Urothelium cell line (cell line): ENCODE measurements around the gene GALNT12.

Experiments
- DNase-seq: peaks from one replicate; pipeline ENCODE4 v3.0.0; 2011; ENCODE audit warnings: low spot score, mixed read lengths
- FAIRE-seq: peaks from 2 replicates; lab custom pipeline; 2011; peaks lifted over from hg19 to GRCh38; lab: Jason Lieb, UNC

GALNT12 gene, protein sequence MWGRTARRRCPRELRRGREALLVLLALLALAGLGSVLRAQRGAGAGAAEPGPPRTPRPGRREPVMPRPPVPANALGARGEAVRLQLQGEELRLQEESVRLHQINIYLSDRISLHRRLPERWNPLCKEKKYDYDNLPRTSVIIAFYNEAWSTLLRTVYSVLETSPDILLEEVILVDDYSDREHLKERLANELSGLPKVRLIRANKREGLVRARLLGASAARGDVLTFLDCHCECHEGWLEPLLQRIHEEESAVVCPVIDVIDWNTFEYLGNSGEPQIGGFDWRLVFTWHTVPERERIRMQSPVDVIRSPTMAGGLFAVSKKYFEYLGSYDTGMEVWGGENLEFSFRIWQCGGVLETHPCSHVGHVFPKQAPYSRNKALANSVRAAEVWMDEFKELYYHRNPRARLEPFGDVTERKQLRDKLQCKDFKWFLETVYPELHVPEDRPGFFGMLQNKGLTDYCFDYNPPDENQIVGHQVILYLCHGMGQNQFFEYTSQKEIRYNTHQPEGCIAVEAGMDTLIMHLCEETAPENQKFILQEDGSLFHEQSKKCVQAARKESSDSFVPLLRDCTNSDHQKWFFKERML

DNA sequence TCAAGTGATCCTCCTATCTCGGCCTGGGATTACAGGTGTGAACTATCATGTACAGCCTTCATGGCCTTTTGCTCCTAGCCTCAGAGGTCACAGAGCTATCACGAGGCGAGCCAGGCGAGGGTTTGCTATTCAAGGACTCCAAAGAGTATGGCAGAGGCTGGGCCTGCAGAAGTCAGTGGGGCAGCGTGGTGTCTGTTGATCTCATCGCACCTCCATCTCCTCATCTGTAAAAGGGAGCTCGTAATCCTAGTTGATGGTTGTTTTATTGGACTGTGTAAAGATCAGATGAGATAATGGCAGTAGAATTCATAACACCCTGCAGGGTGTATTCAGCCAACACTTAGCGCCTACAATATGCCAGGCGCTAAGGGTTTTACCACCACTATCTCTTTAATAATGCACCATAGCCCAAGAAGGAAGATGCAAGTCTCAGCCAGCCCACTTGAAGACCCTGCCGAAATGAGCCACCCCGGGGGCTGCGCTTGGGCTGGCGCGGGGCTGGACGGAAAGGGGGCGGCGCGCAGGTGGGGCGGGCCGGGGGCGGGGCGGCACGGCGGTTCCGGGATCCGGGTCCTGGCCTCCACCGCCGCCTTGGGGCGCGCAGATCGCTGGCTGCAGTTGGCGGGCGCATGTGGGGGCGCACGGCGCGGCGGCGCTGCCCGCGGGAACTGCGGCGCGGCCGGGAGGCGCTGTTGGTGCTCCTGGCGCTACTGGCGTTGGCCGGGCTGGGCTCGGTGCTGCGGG lies at the start of gene GALNT12:
Gene GALNT12, plus strand, starts transcription at position 601 of the 744 bp plus-strand sequence. Its CDS starts 29 bp downstream, at position 630.
- DNase-seq: peak; percentile 64
- FAIRE-seq: peak; percentile 65

DNA sequence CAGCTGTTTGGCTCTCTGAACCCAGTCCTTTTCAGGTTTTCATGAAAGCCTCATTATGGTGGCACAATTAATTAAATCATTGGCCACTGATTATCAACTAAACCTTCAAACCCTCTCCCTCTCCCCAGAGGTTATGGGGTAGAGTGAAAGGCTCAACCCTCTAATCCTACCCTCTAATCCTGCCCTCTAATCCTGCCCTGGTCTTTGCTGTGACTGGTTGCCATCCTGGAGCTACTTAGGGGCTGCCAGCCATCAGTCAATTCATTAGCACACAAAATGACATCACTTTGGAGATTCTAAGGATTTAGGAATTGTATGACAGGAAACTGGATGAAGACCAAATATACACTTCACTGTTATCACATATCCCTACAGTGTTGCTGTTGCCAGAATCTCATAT lies 47.2 kb upstream of the GALNT12 start:
- no peak for FAIRE-seq
- no peak for DNase-seq

GRCh38 chr9:98763986-98764745 lies 43.3 kb upstream of the GALNT12 start:
- DNase-seq (no peak), FAIRE-seq (no peak)

DNA sequence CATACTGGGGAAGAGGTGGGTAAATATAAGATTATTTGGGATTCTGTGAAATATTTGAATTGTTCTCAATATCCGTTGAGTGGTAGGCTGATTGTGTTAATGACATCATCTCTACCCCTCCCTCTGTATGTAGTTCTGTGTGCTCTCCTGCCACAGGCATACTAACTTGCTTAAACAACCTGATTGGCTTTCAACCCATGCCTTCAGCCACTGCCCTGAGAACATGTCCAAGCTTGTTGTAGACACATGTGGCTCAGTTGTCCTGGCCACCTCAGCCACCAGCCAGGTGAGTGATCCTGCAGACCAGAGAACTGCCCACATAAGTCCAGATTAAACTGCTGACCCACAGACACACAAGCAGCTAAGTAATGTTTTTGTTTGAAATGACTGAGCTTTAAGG lies 42.2 kb upstream of the GALNT12 start:
- no peak for FAIRE-seq
- no peak for DNase-seq

DNA sequence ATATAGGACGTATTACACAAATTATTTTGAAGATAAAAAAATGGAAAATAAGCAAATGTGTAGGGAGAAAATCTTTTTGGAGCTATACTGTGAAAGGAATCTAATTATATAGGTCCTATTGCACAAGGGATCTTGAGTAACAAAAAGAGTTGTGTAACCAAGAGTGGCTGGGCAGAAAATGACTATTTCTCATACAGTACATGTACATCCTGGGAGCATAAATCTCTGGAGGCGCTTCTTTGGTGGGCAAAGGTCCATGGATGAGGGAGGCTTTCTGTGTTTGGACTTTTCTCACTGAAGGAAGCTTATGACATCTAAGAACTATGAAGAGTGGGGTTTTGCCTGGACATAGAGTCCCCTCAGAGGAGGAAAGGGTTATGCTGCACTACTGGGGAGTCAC lies 40.9 kb upstream of the GALNT12 start:
- no peak for DNase-seq
- no peak for FAIRE-seq

DNA sequence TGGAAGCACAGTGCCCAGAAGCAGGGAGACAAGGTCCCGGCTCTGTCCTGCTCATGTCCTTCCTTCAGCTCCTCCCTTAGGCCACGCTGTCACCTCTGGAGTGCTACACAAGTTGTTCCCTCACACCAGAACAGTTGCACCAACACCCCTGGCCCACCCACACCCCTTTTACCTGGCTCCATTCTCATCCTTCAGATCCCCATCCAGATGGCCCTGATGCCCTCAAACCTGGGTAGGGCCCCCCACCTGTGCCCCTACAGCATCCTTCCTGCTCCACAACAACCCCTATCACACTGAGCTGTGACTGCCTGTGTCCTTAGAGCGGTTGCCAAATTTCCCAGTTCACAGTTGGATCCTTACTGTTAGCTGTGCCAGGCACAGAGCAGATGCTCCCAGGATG lies 40.3 kb upstream of the GALNT12 start:
- DNase-seq (no peak), FAIRE-seq (no peak)

- DNase-seq (no peak), FAIRE-seq (no peak)
These were observed 39.6 kb upstream of the GALNT12 start for GRCh38 chr9:98767915-98768314.

DNA sequence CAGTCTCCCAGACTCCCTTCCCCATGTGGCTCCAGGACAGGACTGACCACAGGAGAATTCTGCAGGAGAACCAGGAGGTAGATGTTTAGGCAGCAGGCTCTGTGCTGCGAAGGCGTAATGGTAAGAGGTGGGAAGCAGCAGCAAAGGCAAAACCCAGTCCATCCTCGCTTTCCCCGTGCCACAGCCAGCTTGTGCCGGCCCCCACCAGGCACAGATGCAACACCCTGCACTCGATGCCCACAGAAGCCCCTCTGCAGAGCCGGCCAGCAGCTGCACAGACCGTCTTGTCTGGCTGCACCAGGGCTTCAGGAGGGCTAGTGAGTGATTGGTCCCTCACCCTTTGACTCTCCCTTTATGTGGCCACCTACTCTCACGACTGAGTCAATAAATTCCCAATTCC lies 39.1 kb upstream of the GALNT12 start:
- FAIRE-seq (no peak), DNase-seq (no peak)

- no peak for FAIRE-seq
- no peak for DNase-seq
These were observed 36.8 kb upstream of the GALNT12 start for GRCh38 chr9:98770717-98771116.

DNA sequence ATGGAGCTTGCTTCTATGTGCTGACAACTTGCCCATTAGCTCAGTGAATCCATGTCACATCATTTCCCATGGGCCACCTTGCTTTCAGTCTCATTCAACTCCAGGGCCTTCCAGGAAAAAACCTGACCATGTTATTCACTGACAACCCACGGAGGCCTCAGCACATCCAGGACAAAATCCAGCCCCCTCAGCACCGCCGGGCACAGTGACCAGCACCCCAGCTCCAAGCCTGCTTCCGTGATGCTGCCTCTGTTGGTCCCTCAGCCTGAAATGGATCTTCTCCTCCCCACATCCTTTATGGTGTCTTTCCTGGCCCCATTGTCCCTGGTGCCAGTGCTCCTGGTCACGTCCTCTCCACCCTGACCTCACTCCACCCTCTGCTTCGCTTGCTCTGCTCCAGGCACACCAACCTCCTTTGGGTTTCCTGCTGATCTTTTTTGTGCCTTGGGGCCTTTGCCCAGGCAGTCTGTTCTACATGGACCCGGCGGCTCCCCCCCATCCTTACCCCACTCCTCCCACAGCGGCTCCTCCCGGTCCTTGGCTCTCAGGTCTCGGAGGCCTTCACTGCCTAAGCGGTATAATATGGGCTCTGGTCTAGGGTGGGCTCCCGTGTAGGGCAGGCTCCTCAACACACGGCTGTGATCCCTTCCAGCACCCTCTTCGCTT lies 36.1 kb upstream of the GALNT12 start:
- DNase-seq: no peak
- FAIRE-seq: no peak

GRCh38 chr9:98772364-98773155 lies 34.9 kb upstream of the GALNT12 start:
- no peak for FAIRE-seq
- DNase-seq: no peak

GRCh38 chr9:98773721-98774120 lies 33.7 kb upstream of the GALNT12 start:
- no peak for FAIRE-seq
- no peak for DNase-seq

DNA sequence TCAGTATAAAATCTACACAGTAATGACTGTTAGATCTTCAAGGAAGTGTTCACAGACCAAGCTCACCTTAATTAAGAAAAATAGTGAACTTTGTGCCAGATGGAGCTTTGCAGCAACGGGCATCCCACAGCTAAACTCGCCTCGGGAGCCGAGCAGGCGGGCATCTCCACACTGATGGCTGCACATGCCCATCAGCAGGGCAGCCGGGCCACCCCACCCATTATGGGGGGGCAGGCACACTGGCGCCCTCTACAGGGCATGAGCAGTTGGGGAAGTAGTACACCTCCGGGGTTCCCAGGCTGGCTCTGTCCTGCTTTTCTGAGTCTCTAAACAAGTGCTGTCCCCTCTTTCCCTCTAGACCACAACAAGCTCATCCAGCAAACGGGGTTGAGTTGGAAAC lies 32.7 kb upstream of the GALNT12 start:
- FAIRE-seq (no peak), DNase-seq (peak; percentile 65)

GRCh38 chr9:98775831-98776441 lies 31.5 kb upstream of the GALNT12 start:
- DNase-seq: peak; percentile 72
- no peak for FAIRE-seq

DNA sequence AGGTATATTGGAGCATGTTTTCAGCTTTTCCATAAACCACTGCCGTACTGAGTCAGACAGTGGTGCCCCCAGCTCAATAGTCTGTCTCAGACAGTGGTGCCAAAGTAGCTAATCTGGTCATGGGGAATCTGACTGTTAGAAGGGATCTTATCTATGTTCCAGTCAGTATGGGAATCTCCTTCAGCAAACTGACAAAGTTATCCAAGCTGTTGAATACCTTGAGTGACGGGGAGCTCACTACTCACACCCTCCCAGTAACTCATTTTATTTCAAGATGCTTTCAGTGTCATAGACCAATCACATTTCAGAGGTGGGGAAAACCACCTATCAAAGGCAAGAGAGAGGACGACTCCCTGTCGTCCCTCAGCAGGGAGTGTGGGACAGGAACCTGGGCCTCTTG lies 29.9 kb upstream of the GALNT12 start:
- FAIRE-seq: no peak
- DNase-seq: no peak

DNA sequence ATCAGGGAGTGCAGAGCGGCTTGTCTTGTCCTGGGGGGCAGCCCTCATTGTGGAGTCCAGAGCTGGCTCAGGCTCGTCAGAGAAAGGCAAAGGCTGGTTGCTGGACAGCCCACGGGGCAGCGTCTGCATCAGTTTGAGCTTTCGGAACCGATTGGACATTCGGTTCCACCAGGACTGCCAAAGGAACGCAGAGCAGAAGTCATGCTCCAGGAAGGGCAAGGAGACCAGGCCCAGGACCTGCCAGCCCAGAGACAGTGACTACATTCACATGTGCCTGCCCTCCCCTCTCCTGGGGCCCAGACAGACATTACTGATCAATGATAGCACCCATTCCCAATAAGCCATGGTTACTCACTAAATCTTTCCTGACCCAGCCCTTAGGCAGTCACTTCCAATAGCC lies 29.2 kb upstream of the GALNT12 start:
- DNase-seq (no peak), FAIRE-seq (no peak)

GRCh38 chr9:98778711-98779530 lies 28.5 kb upstream of the GALNT12 start:
- DNase-seq (no peak), FAIRE-seq (no peak)

DNA sequence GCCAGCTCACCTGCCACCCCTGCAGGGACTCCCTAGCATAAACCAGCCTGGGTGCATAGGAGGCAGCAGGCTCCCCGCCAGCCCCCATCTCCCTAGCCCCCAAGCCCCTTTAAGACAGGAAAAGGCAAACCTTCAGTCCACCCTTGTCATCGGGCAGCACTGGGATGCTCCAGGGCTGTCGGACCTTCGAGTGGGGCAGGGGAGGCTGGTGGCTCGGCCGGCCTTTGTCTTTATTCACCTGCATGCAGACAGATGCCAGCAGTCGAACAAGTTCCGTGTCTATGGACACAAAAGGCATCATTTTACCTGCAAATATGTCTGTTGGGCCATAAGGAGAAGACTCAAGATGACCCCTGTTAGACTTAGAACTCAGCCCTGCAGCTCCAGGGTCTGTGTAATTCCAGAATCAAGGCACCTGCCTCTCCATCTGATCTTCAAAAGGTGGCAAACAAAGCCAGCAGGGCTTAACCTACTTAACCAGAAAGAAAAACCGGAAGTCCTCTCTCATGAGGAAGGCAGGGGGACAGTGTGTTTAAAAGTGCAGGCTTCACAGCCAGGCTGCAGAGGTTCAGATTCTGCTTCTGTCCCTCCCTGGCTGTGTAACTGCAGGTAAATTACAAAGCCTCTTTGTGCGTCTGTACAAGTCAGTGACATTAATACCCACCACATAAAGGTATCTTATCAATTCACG lies 27.3 kb upstream of the GALNT12 start:
- DNase-seq (no peak), FAIRE-seq (no peak)
